Endothelial cell of umbilical vein (primary cell): Measurements from ENCODE around the gene CDK19. TPM values are rescaled to one million over a fixed set of nuclear protein-coding genes. Genes with fewer than 3 reads are reported as not detected.

Experiments
- BruUV-seq: library from RNA; stranded (reverse); fragments of 400-500 nt; replicated peaks from 2 replicates; lab custom pipeline; 2021; lab: Mats Ljungman, UMichigan
- CTCF ChIA-PET: fragments of 300-600, 350-600 bp; sonication (Branson Sonifier 250); formaldehyde crosslinking; loops from one replicate; lab custom pipeline; 2021; ENCODE audit warnings: antibody characterized with exemption, inconsistent platforms; lab: Charles Lee
- POLR2A ChIA-PET: fragments of 300-600, 350-600 bp; sonication (Branson Sonifier 250); formaldehyde crosslinking; loops from one replicate; lab custom pipeline; 2021; ENCODE audit warnings: antibody characterized with exemption, inconsistent platforms; lab: Charles Lee
- DNase-seq: peaks from one replicate; pipeline ENCODE4 v3.0.0-alpha.2; 2011; ENCODE audit warnings: low read depth, low spot score
- FAIRE-seq: peaks from 2 replicates; lab custom pipeline; 2011; peaks lifted over from hg19 to GRCh38; lab: Jason Lieb, UNC
- H2AFZ ChIP-seq: 2 replicates; pipeline ENCODE4 v1.6.0; 2012; ENCODE audit warnings: low read depth, low read length, control low read depth, inconsistent platforms
- H3K27ac ChIP-seq: 2 replicates; pipeline ENCODE4 v1.5.1; 2011; ENCODE audit warnings: low read depth, mild to moderate bottlenecking, control low read depth, low read length, moderate library complexity; ENCODE audit not compliant: insufficient read depth
- H3K27me3 ChIP-seq, 2 experiments: 2 replicates each; pipeline versions ENCODE4 v1.6.0 to v1.6.1; 2011; ENCODE audit warnings: low read length in 2 of 2, mixed read lengths in 1 of 2; ENCODE audit not compliant: control insufficient read depth in 2 of 2, insufficient read depth in 2 of 2
- H3K36me3 ChIP-seq, 2 experiments: 2 replicates in 1 of 2; 3 replicates in 1 of 2; pipeline ENCODE4 v1.5.1; 2011; ENCODE audit warnings: low read length in 2 of 2, mild to moderate bottlenecking in 1 of 2, moderate library complexity in 1 of 2; ENCODE audit not compliant: control insufficient read depth in 2 of 2, insufficient read depth in 2 of 2; ENCODE audit errors: extremely low read depth in 1 of 2
- H3K4me1 ChIP-seq: 3 replicates; pipeline ENCODE4 v1.5.1; 2011; ENCODE audit warnings: mild to moderate bottlenecking, low read length; ENCODE audit not compliant: control insufficient read depth, insufficient read depth; ENCODE audit errors: extremely low read depth
- H3K4me2 ChIP-seq: 2 replicates; pipeline ENCODE4 v1.6.1; 2011; ENCODE audit warnings: low read length, control low read depth, mixed read lengths; ENCODE audit not compliant: insufficient read depth
- H3K4me3 ChIP-seq, 3 experiments: fragments of 200-600 bp in 1 of 3; sonication (generic), shearing (Covaris generic) in 1 of 3; replicated peaks in 1 of 3; 2 replicates each; pipeline ENCODE4 v1.5.1; 2011 to 2016; ENCODE audit warnings: control low read depth in 3 of 3, low read length in 3 of 3, mild to moderate bottlenecking in 2 of 3, inconsistent platforms in 1 of 3, low read depth in 1 of 3, moderate library complexity in 1 of 3; ENCODE audit not compliant: insufficient read depth in 1 of 3
- H3K79me2 ChIP-seq: 2 replicates; pipeline ENCODE4 v1.6.0; 2012; ENCODE audit warnings: low read length, inconsistent platforms; ENCODE audit not compliant: control insufficient read depth, insufficient read depth
- H3K9ac ChIP-seq: replicated peaks from 2 replicates; pipeline ENCODE3; 2011; ENCODE audit warnings: low read length, control low read depth; ENCODE audit not compliant: insufficient read depth; ENCODE audit errors: extremely low read depth
- H3K9me1 ChIP-seq: replicated peaks from 3 replicates; pipeline ENCODE4 v1.6.0; 2011; ENCODE audit warnings: mild to moderate bottlenecking, low read length; ENCODE audit not compliant: control insufficient read depth, insufficient read depth; ENCODE audit errors: extremely low read depth
- H3K9me3 ChIP-seq: replicated peaks from 2 replicates; pipeline ENCODE4 v1.5.1; 2012; ENCODE audit warnings: low read length, inconsistent platforms; ENCODE audit not compliant: control insufficient read depth, insufficient read depth
- H4K20me1 ChIP-seq: replicated peaks from 2 replicates; pipeline ENCODE3; 2011; ENCODE audit warnings: mild to moderate bottlenecking, low read length; ENCODE audit not compliant: control insufficient read depth, insufficient read depth; ENCODE audit errors: extremely low read depth
- EZH2 ChIP-seq: IDR thresholded peaks from 2 replicates; pipeline ENCODE4 v1.6.1; 2012; ENCODE audit warnings: borderline replicate concordance, low read depth, mild to moderate bottlenecking, moderate library complexity, low read length, inconsistent platforms; ENCODE audit not compliant: severe bottlenecking
- FOS ChIP-seq: IDR thresholded peaks from 2 replicates; pipeline ENCODE4 v1.6.1; 2011; ENCODE audit warnings: mild to moderate bottlenecking, low read length, moderate library complexity, borderline replicate concordance; ENCODE audit not compliant: insufficient read depth
- GATA2 ChIP-seq: IDR thresholded peaks from 2 replicates; pipeline ENCODE4 v1.7.0; 2011; ENCODE audit warnings: low read depth, mild to moderate bottlenecking, moderate library complexity, mixed read lengths, low read length; ENCODE audit not compliant: insufficient read length, insufficient read depth
- JUN ChIP-seq: IDR thresholded peaks from 2 replicates; pipeline ENCODE4 v1.6.1; 2011; ENCODE audit warnings: borderline replicate concordance, low read depth; ENCODE audit not compliant: insufficient read length, insufficient read depth
- MYC ChIP-seq: IDR thresholded peaks from one replicate; pipeline ENCODE4 v1.6.1; 2011; ENCODE audit warnings: mild to moderate bottlenecking, low read depth, low read length
- POLR2A ChIP-seq: IDR thresholded peaks from 2 replicates; pipeline ENCODE4 v1.6.1; 2012; ENCODE audit warnings: low read depth, mild to moderate bottlenecking, control low read depth, low read length
- POLR2AphosphoS5 ChIP-seq: IDR thresholded peaks from 2 replicates; pipeline ENCODE4 v1.6.1; 2012; ENCODE audit warnings: low read depth, mild to moderate bottlenecking, control low read depth, low read length, moderate library complexity; ENCODE audit not compliant: insufficient read depth
- dilution Hi-C: fragments of 300-500 bp; cut with MboI; formaldehyde crosslinking; loops from one replicate; pipeline ENCODE4 v1.15.0; 2019; ENCODE audit warnings: low sequenced_read_pairs; ENCODE audit not compliant: extremely low pct_ligation_motif_present
- intact Hi-C: fragments of 100-400 bp; cut with micrococcal nuclease; formaldehyde crosslinking; loops from one replicate; pipeline ENCODE4 v1.10.0; 2022
- polyA plus RNA-seq, 4 experiments: library from polyadenylated mRNA; depleted of rRNA in 3 of 4; stranded (reverse) in 3 of 4; unstranded in 1 of 4; fragments of >200 nt; gene quantifications; 2 replicates each; pipeline versions ENCODE4 v1.2.1 to v1.2.3, GENCODE V29; 2011 to 2012; ENCODE audit warnings: missing spikeins in 1 of 4
- total RNA-seq: library from RNA; stranded (reverse); gene quantifications from 2 replicates; pipeline ENCODE4 v1.2.3, GENCODE V29; 2021
- TF ChIP-seq, protein P1 (sequence below), 2 donors: IDR thresholded peaks; 1 replicate in 1 of 2; 2 replicates in 1 of 2; pipeline ENCODE4 v1.5.1; 2011; ENCODE audit warnings: low read length in 2 of 2, mild to moderate bottlenecking in 2 of 2, moderate library complexity in 2 of 2, control low read depth in 1 of 2, inconsistent platforms in 1 of 2, low read depth in 1 of 2; ENCODE audit not compliant: insufficient read depth in 1 of 2; ENCODE audit errors: extremely low read depth in 1 of 2
- TF ChIP-seq, protein P2 (sequence below): IDR thresholded peaks from 2 replicates; pipeline ENCODE4 v1.6.1; 2011; ENCODE audit not compliant: insufficient read depth, insufficient read length

Gene CDK19
- total and polyA plus RNA-seq, 2 donors (not counting 3 experiments of a cell fraction or from before 2014, with no cell fraction given): 4.6 to 12.1 TPM

DNA sequence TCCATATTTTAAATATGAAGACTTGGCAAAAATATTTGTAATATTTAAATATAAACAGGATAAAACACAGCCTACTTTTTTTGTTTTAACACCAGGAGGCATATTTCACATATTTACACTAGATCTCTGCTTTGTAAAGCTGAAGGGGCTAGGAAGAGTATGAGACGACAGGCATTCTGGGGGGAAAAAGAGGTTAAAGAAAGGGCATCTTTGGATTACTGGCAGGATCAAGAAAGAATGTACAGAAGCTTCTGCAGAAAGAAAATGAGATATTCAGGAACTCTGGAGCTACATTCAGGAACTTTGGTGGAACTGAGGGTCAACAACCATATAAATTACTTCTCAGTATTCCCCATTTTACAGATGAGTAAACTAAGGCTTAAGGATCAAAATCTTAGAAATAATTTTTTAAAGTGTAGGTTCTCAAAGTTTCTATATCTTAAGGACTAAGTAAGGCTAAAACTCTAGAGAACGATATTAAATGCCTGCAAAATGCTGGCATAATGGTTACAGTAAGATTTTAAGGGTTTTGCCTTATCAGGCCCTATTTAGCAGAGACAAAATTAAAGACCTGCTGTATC lies 156.5 kb downstream of the CDK19 start:
- no peak for DNase-seq
- no peaks in the 10 kb centered on the region for H4K20me1 ChIP-seq
- dilution Hi-C loops (no loop called here), intact Hi-C loops (no loop called here)
- FAIRE-seq: no peak
- no peak overlapping the region for H3K9ac ChIP-seq
- peaks cover 5% of the 10 kb centered on the region for H3K4me1 ChIP-seq
- H3K27ac ChIP-seq: no peak overlapping the region
- no TSS peak for BruUV-seq
- ChIA-PET CTCF (interaction anchor here (1.2 kb wide), 1 partner anchor 23 kb away, joined by 5 read pairs; no protein-coding TSS in a partner anchor), POLR2A (no interaction called here)
- no peak overlapping the region for H2AFZ ChIP-seq
- no peaks in the 10 kb centered on the region for H3K36me3 ChIP-seq
- TF ChIP-seq POLR2A (no peak), POLR2AphosphoS5 (no peak), MYC (no peak), JUN (no peak), FOS (no peak), GATA2 (no peak), EZH2 (no peak)
- TF ChIP-seq, protein P1, sequence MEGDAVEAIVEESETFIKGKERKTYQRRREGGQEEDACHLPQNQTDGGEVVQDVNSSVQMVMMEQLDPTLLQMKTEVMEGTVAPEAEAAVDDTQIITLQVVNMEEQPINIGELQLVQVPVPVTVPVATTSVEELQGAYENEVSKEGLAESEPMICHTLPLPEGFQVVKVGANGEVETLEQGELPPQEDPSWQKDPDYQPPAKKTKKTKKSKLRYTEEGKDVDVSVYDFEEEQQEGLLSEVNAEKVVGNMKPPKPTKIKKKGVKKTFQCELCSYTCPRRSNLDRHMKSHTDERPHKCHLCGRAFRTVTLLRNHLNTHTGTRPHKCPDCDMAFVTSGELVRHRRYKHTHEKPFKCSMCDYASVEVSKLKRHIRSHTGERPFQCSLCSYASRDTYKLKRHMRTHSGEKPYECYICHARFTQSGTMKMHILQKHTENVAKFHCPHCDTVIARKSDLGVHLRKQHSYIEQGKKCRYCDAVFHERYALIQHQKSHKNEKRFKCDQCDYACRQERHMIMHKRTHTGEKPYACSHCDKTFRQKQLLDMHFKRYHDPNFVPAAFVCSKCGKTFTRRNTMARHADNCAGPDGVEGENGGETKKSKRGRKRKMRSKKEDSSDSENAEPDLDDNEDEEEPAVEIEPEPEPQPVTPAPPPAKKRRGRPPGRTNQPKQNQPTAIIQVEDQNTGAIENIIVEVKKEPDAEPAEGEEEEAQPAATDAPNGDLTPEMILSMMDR (IDR thresholded peaks at IDR 0.05; ENCODE audit: extremely low read depth in 1 of 2, insufficient read depth in 1 of 2, low read depth in 1 of 2, low read length in 2 of 2): no peak
- TF ChIP-seq, protein P2, sequence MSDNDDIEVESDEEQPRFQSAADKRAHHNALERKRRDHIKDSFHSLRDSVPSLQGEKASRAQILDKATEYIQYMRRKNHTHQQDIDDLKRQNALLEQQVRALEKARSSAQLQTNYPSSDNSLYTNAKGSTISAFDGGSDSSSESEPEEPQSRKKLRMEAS: no peak
- no peak overlapping the region for H3K4me2 ChIP-seq
- no peaks in the 10 kb centered on the region for H3K79me2 ChIP-seq
- H3K9me1 ChIP-seq: no peaks in the 10 kb centered on the region
- H3K27me3 ChIP-seq: no peaks in the 10 kb centered on the region
- H3K9me3 ChIP-seq: no peaks in the 10 kb centered on the region
- no peak overlapping the region for H3K4me3 ChIP-seq
